NCI-H345 treated with DMSO at 0.1 percent for 48 hours (cell line): ENCODE data around the gene TSPAN5.

Source experiments
- DNase-seq: peaks from one replicate; lab custom pipeline; 2025; ENCODE audit not compliant: unreplicated experiment; lab: John Stamatoyannopoulos, UW

TSPAN5 gene

DNA sequence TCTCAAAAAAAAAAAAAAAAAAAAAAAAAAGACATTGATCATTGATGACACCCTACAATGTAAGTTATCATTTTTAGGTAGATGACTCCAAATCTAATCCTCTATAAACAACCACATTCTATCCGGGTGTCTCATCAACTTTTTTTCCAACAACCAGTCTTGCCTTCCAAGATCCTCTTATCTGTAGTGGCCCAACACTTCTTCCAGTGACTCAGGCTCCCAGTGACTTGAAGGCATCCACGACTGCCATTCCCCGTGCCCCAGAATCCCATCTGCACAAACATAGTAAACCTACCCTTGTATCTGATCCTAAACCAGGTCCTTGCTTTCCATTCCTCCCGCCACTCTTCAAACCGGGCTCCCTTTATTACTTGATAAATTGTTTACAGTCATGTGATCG is 15.6 kb upstream of the TSPAN5 start:
- no peak for DNase-seq

DNA sequence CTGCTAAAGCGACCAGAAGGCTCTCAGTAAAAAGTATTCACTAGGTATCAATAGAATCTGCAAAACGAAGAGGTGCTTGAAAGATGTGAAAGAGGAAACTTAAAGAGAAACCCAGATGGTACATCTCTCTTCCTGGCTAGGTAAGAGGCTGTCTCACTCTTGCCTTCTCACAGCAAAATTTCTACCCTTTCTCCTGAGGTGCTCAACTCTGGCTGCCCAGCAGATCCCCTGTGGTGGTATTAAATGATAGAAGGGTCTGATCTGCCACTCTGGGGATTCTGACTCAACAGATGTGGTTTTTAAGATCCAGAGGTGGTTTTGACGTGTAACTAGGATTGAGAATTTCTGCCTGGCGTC is 14.9 kb upstream of the TSPAN5 start:
- no peak for DNase-seq

DNA sequence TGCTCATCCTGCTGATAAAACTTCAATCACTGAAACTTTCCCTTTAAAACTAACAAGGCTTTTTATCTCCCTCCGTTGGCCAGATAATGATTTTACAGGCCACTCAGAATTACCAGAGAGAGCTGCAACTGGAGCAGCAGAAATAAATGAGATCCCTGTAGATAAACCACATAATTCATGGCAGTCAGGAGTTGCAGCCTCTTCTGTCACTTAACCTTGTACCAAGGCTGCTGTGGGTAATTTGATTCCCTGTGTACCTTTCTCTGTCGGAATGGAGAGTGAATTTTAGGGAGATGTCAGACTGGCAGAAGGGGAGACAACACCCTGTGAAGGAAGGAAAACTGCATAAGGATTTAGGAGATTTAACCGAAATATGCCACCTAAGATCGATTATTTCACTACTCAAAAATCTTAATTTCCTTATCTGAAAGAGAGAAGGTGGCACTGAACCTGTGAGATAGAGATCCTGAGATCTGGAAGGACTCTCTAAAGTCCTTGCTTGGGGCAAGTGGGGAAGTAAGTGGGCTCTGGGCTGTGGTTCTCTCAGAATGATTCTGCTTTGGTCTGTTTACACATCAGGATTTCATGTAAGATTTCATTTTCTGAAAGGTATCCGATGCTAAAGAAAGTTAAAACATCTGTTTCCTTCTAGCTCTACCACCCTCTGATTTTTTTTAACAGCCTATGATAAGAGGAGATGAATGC is 14.3 kb upstream of the TSPAN5 start:
- no peak for DNase-seq

DNA sequence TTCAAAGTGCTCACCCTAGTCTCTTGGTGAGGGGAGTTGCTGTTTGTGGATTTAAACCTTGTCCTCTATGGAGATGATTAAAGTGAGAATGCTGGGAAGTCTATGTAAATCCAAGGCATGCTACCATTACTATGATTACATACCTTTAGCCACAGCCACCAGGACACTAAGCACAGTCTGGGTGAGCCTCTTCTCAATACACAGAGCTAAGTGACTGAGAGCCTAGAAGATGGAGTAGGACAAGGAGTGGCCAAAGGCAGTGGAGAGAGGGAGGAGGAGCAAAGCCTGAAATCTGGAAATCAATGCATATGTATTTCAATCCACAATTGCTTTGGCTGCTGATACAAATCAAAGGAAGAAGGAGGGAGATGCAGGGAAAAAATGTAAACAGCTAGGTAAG is 12.7 kb upstream of the TSPAN5 start:
- no peak for DNase-seq

DNA sequence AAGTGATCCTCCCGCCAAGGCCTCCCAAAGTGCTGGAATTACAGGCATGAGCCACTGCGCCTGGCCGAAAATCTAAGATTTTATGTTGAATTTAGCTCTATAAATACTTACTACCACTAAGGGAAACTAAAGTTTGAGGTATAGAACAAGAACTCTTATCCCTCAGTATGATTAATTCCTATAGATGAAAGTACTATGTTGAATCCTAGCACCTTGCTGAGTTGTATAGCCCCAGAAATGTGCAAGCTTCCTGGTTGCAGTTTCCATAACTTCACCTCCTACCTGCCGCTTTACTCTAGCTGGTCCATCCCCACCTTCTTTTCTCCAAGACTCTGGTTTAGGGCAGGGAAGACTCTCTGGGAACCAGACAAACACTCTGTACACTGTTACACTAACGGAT is 11.8 kb upstream of the TSPAN5 start:
- DNase-seq = no peak

DNA sequence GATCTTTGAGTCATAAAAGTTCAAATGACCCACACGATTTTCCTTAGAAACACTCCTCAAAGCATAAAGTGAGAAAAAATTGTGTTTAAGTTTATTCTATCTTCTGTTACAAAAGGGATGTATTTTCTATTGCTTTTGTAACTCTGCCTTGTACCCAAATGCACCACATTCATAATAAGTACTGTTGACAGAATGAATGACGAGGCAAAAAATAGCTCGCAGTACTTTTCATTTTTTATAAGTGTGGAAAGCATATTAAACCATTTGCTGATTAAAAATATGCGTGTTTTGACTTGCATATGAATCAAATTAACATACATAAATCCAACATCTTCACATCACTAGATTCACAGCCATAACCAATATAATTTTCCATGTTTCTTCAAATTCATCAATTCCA is 11.2 kb upstream of the TSPAN5 start:
- no peak for DNase-seq

DNA sequence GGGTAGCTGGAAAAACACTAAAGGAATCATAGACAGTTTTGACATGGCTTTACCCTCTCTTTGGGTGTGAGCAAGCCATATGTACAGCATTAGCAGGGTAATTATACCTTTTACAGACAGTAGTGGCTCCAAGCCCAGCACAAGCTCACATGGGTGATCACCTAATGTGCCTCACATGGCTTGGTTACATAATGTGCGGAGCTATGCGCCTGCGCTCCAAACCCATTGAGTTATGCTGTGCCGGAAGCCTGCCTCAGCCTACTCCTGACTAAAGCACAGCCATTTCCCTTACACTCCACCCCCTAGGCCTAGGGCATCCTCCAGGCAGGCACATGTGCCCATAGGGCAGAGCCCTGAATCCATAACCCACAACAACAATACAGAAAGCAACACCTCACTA is 6.5 kb upstream of the TSPAN5 start:
- no peak for DNase-seq

DNA sequence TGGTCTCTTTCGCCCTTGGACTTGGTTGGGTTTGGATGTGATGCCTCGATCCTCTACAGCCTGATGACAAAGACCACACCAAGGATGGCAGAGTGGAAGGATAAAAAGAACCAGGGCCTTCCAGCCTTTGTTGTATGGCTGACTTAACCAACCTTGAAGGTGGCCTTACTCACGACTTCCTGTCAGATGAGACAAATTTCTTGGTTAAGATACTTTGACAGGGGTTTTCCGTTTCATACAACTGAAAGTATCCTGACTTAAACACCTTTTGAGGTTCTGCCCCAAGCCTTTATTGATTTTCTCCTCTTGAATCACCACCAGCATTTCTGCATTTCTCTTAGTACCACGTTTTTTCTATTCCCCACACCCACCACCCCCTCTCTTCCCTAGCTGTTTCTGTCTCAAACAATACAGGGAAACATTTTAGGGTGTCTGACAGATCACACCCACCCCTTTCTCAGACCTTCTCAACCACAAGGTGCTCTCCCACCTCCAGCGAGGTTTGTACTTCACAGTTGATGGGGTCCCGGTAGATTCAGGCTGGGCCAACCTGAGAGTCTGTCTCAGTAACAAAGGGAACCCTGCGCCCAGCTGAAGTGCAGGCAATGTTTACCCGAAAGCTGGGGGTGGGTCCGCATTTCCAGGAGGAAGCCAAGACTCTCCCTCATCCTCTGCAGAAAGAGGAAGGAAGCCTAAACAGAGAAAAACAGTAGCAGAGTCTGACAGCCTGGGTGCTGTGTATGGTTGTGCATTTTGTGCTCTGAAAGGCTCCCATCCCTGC is 5.0 kb upstream of the TSPAN5 start:
- DNase-seq = no peak

DNA sequence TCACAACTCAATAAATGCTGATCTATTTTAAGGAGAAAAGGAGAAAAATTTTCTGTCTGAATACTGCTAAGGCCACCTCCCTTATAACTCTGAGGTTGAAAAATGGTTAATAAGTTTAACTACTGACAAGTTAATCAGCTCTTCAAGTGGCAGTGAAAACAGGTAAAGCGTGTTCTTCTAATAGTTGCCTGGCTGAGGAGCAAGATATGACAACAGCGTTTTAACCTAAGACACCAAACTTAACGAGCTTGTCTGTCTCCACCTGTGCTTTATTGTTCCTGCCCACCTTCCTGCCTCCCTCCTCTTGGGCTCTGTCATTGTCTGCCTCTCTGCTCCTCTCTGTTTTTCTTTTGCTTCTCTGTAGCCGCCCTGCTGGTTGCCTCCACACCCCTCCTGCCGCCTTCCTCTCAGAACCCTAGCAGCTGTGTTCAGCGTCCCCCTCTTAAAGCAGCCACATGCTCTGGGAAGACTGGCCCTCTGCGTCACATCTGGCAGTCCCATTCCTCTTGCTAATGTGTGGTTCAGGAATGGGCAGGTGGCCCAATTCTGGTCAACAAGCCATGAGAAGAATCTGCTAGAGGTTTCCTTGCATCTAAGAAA is 4.3 kb upstream of the TSPAN5 start:
- no peak for DNase-seq

DNA sequence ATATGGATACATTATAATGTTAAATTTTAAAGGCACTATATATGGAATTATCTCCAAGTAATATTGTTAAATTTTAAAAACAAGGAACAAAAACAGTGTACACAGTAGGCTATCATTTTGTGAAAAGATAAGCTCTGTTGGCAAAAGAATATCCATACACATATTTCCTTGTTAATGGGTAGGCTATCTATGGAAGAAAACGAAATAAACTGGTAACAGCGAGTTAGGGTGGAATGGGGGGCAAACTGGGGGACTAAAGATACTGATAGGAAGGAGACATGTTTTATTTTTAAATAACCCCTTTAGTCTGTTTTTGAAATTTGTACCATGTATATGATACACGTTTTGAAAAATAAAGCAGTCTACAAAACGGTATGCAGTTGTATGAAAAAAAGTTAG is 3.6 kb upstream of the TSPAN5 start:
- no peak for DNase-seq

DNA sequence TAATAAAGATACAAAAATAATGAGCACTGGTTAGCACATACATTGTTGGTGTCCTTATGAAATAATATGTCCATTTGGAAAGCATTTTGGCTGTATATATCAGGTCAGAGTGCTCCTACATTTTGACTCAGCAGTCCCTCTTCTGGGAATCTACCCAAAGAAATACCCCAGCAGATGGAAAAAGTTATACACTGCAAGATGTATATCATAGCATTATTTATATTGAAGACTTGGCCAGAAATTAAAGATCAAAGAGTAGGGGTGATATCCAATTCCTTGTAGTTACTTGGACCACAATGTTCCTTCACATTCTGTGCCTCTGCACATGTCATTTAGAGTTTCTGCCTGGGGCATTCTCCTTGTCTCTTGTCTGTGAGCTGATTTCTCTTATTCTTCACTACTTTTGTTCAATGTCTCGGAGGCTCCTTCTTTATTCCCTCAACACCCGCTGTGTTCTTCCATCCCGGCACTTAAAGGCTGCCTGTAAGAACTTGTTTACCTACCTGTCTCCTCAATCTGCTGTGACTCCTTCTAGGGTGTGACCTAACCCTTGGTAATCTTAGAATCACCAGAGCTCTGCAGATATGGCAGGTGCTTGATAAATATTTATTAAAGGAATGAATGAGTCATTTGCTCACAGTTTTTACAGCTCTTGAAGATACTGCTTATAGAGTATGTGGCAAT is 3.1 kb upstream of the TSPAN5 start:
- no peak for DNase-seq

DNA sequence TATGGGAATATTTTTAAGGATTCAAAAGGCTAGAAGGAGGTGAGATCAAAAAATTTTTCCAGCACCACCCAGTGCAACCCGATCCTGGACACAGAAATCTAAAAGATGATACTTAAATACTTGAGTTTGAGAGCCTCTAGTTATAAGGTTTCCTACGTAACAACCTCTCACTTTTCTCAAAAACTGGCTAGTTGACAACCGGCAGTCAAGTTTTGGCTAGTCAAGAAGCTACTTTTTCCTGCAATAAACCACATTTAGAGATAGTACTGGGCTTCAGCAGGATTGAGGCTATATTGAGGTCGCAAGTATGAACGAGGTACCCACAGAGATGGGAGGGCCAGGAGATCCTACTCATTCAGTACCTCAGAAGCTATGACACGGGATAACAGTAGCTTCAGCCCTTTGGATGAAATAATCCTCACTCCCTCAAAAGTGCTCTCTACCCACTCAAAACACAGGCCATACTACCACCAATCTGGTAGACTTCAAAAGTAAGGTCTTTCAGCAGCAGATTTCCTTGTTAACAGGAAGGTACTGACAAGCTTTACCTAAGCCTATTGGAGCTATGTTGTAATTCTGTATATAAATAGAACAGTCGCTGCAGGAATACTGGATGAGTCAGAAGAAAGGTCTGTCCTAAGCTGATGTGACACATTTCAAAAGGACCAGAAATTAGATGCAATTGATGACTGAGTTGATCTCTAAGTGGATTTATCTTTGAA is 1.5 kb upstream of the TSPAN5 start:
- no peak for DNase-seq

DNA sequence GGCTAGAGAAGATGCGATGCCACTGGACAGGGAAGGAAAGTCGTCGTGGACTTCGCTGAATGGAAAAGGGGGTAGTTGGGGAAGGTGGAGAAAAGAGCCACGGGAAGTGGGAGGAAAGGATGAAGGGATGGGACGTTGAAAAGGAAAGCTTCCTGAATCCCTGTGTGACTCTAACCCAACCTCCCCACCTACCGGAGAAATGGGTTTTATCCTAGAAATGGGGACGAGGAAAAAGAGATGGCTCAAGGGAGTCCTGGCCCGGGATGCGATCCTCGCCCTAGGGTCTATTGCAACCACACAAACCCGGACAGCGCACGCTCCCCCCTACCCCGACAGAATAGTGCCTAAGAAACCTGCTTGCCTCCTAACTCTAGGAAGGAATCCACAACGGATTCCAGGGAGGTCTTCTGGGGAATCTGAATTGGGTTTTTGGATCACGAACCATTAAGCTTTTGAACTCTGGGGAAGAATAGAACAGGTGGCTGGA is 738 bp upstream of the TSPAN5 start:
- DNase-seq = no peak

DNA sequence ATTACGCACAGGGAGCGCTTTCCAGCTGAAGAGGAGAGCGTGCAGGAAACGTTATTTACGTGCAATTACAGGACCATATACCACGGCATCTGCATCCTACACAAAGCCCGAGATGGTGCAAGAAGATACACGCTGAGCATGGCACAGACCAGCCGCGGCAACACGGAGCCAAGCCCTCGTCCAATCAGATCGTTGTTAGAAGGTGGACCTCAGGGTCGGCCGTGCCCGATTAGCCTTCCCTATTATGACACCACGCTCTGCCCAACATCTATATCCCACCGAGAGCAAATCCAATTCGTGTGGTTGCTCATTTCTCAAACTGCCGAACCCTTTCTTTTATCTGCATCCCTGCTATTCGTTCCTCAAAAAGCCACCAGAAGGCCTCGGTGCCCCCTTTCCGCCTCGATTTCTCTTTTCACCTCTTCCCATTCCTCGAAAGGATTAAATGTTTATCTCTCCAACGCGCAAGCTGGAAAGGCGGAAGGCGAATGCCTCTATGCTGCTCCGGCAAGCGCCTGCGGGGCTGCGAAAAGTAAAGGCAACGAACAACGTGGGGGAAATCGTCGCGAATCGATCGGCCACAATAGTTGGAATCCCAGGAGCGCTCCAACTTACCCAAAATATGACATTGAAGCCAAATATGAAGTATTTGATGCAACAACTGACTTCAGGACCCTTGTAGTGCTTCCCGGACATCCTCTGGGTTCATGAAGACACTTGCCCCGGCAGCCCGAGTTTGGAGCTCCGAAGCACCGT is 702 bp downstream of the TSPAN5 start:
- peak; percentile 46 for DNase-seq

DNA sequence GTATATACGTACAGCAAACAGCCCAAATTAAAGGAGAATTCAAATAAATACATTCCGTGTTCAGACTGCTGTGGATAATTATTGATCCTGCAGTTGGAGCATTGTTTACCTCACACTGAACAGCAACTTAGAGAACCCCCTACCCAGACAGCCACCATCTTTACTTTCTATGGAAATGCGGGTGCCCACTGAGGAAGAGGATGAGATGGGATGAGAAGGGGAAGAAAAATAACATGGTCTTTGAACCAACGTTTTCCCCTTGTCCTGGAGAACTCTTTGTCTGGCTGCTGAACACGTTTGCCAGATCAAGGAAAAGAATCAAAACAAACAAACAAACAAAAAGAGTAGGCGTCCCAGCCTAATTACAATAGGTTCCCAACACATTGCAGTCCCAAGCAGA is 1.5 kb downstream of the TSPAN5 start:
- DNase-seq = no peak

DNA sequence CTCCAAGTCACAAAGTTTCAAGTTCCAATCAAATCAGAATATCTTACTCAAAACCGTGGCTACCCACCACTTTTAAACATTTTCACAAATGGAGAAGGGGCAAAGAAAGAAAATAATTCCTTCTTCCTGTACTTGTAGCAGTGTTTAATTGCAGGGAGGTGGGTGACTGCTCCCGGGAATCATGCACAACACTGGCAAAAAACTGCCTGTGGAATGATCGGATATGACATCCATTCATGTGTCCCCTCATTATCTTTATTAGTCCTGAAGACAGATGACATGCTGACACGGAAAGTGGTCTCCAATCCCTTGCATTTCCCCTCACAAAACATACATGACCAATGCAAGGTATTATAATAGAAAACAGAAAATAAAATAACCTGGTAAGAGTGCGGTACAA is 2.0 kb downstream of the TSPAN5 start:
- DNase-seq = no peak

DNA sequence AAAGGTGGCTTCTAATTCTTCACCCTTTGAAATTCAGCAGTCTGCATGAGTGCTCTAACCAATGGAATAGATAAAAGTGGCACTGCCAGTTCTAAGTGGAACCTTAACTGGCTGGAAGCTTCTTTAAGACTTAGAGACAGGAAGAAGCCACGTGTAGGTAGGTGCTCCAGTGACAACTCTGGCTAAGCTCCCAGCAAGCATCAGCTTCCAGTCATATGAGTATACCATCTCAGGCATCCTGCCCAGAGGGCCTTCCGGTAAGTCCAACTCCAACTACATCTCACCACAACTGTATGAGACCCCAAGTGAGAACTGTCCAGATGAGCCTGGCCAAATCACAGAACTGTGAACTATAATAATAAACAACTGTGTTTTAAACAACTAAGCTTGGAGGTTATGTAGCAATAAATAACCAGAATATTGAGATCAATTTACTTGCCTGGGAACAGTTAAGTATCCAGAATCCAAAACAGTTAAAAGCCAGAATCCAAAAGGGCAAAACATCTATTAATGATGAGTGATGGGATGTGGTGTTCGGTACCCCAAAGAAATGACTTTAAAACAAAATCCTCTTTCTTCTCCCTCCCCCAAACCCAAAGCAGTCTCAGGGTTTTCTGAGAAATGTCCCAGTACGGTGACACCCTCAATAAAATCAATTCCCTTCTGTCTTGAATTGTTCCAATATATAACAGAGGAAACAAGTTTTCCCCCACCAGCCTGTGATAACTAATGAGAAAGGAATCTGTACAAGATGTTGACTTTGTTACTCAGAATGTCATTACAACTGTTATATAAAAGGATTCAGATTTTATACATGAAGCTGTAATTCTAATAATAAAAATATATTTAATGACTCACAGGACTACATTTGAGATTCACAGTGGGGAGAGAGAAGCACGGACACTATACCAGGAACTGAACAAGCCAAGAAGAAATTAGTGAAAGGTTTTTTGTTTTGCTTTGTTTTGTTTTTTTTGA is 4.2 kb downstream of the TSPAN5 start:
- DNase-seq = no peak

DNA sequence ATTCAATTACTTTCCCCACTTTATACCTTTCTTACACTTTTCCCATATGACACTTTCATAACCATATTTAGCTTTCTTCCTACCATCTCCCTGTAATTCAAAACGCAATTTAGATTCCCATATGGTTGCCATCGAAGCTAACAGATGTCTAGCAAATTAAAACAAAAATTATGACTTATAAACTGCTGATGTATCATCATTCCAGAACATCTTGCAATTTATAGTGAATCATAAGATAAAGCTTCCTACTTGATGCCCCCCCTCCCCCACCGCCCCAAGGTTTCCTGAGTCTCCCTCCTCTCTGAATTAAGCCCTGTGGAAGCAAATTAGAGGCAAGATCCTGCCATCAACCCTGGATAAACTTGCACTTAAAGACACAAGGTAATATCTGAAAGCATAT is 5.4 kb downstream of the TSPAN5 start:
- DNase-seq = no peak

DNA sequence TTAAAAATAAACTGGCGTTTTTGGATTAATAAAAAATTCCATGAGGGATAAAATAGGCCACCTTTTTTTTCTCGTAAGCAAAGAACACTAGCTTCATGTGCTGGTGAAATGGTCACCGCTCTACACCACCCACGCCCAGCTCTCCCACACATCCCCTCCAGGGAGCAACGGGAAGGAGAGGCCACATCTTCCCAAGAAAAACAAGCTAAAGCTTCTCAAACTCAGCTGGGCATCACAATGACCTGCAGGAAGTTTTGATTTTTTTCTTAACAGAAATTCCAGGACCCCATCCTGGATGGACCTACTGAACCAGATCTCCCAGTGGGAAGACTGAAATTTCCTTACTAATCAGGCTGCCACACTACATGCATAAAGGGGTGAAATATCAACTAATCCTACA is 9.8 kb downstream of the TSPAN5 start:
- no peak for DNase-seq
